C4-2B (cell line): ENCODE measurements around the gene KRT7.

Experiments used
- H3K27ac ChIP-seq: fragments of 450-650 bp; 2 replicates; pipeline ENCODE4 v1.5.1; 2017
- CTCF ChIP-seq: fragments of 450-650 bp; conservative IDR thresholded peaks from 2 replicates; pipeline ENCODE4 v1.5.1; 2017; ENCODE audit warnings: mild to moderate bottlenecking
- ZFX ChIP-seq: fragments of 450-650 bp; IDR thresholded peaks from 2 replicates; pipeline ENCODE4 v1.6.1; 2017

Gene KRT7

GRCh38 chr12:52200781-52201450 lies 32.1 kb upstream of the KRT7 start:
- H3K27ac ChIP-seq: no peak overlapping the region
- TF ChIP-seq ZFX (no peak), CTCF (no peak)

GRCh38 chr12:52201451-52201839 lies 31.6 kb upstream of the KRT7 start:
- H3K27ac ChIP-seq: no peak overlapping the region
- no peak for TF ChIP-seq CTCF

GRCh38 chr12:52202361-52203078 lies 30.5 kb upstream of the KRT7 start:
- TF ChIP-seq CTCF: no peak
- no peak for TF ChIP-seq ZFX
- no peak overlapping the region for H3K27ac ChIP-seq

- H3K27ac ChIP-seq: no peak overlapping the region
- TF ChIP-seq CTCF (no peak), ZFX (no peak)
These were observed 29.7 kb upstream of the KRT7 start for GRCh38 chr12:52203079-52203921.

- TF ChIP-seq ZFX (no peak), CTCF (no peak)
- no peak overlapping the region for H3K27ac ChIP-seq
These were observed 28.7 kb upstream of the KRT7 start for GRCh38 chr12:52204095-52204930.

GRCh38 chr12:52204931-52205505 lies 28.0 kb upstream of the KRT7 start:
- no peak overlapping the region for H3K27ac ChIP-seq
- TF ChIP-seq ZFX: no peak
